Choroid plexus epithelial cell (primary cell): ENCODE results near the gene SLCO3A1.

ENCODE experiments used
- DNase-seq: peaks from one replicate; pipeline ENCODE4 v3.0.0-alpha.2; 2010; ENCODE audit warnings: low read depth
- H3K4me3 ChIP-seq: 2 replicates; pipeline ENCODE4 v1.5.1; 2011; ENCODE audit warnings: low read depth, mild to moderate bottlenecking, control low read depth, low read length, moderate library complexity
- TF ChIP-seq, protein P1 (sequence below): conservative IDR thresholded peaks from 2 replicates; pipeline ENCODE4 v1.5.1; 2011; ENCODE audit warnings: low read depth, mild to moderate bottlenecking, control low read depth, inconsistent platforms, low read length, moderate library complexity

The SLCO3A1 gene

DNA sequence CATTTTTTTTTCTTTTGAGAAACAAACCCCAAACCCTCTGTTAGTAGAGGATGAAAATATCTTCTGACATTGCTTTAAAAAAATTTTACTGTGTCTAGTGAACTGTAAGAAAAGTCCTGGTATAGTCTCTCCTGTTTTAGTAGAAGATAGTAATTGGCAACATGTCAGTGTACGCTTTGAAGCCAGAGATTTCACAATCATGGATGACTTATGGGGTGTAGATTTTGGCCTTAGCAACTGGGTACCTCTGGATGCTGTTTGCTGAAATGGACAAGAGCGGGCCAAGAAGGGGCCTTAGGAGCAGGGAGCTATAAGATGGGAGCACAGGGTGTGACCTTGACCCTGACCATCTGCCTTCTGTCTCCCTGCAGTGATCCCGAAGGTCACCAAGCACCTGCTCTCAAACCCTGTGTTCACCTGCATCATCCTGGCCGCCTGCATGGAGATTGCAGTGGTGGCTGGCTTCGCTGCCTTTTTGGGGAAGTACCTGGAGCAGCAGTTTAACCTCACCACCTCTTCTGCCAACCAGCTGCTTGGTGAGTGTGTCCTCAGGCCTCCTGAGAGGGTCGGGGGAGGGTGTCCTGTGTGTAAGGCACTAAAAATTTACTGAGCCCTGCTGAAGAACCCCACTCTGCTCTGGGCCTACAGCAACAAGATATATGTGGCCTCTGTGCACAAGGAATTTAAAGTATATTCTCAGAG, 266.7 kb downstream of the SLCO3A1 start:
- H3K4me3 ChIP-seq: no peak overlapping the region
- no peak for DNase-seq
- TF ChIP-seq, protein P1, sequence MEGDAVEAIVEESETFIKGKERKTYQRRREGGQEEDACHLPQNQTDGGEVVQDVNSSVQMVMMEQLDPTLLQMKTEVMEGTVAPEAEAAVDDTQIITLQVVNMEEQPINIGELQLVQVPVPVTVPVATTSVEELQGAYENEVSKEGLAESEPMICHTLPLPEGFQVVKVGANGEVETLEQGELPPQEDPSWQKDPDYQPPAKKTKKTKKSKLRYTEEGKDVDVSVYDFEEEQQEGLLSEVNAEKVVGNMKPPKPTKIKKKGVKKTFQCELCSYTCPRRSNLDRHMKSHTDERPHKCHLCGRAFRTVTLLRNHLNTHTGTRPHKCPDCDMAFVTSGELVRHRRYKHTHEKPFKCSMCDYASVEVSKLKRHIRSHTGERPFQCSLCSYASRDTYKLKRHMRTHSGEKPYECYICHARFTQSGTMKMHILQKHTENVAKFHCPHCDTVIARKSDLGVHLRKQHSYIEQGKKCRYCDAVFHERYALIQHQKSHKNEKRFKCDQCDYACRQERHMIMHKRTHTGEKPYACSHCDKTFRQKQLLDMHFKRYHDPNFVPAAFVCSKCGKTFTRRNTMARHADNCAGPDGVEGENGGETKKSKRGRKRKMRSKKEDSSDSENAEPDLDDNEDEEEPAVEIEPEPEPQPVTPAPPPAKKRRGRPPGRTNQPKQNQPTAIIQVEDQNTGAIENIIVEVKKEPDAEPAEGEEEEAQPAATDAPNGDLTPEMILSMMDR: no peak

DNA sequence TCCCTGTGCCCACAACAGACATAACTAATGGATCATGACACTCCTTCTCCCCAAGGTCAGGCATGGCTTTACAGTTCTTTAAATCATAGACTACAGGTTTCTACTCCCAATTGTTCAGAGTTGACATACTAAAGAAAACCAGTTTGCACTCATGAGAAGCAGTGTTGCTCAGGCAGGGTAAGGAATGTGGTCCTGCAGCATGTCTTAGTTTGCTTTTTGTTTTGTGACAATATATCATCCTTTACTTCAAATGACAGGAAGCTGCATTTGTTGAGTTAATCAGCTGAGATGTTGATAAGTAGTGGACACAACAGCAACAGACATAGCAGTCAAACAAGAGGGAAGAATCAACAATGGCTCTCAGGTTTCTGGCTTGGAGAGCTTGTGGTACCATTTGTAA, 267.5 kb downstream of the SLCO3A1 start:
- DNase-seq: no peak
- TF ChIP-seq, protein P1: no peak

DNA sequence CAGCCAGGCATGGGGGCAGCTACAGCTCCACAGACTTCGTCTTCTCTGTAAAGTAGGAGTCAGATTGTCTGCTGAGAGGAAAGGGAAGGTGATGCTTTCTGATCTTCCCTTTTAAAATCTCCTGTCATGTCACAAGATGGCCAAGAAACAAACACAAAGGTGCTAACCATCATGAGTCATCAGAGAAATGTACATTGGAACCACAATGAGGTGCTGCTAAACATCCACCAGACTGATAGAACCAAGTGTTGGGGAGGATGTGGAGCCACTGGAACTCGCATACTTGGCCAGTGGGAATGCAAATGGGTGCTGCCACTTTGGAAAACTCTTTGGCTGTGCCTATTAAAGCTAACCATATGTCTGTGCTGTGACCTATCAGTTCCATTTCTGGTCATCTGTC, 268.8 kb downstream of the SLCO3A1 start:
- TF ChIP-seq, protein P1: no peak
- DNase-seq: no peak
- no peak overlapping the region for H3K4me3 ChIP-seq

More for the DNA sequence above, 267.5 kb downstream of the SLCO3A1 start:
- no peak overlapping the region for H3K4me3 ChIP-seq

DNA sequence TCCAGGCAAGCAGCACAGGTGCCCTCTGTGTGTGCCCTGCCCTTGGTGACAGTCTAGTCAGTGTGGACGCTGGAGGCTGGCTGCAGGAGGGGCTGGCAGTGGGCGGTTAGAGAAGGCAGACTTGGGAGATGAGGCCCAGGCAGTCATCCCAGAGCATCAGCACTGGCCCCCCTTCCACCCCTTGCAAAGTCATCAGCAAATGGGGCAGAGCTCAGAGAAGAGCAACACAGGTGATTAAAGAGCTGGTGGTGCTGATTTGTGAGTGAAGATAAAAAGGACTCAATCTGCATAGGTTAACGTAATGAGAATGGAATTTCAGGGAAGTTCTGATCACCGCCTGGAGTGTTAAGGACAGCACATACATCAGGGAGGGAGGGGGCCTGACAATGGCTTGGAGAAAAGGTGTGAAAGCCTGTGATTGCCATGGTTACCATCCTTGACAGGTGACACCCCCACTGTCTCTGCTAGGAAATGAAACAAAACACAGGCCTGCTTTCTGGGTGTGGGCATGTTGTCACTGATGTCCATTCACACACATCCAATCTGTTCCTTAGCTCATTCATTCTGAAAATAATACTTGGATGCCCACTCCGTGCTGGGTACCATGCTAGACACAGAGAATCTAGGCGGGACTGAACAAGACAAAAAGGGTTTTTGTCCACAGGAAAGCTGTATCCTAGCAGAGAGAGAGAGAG, 270.6 kb downstream of the SLCO3A1 start:
- DNase-seq: no peak
- TF ChIP-seq, protein P1: no peak
- no peak overlapping the region for H3K4me3 ChIP-seq

DNA sequence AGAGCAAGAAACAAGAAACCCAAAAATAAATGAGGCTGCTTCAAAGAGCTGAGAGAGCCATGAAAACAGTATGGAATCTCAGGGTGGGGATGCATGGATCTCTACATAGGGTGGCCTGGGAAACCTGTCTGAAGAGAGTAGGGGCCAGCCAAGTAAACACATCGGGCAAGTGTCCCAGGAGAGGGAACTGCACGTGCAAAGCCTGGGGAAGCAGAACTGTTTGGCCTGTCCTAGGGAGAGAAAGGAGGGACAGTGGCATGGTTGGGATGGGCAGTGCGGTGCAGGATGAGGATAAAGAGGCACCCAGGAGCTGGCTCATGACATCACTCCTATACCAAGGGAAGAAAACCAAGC, 271.1 kb downstream of the SLCO3A1 start:
- TF ChIP-seq, protein P1: no peak
- no peak overlapping the region for H3K4me3 ChIP-seq
- DNase-seq: no peak

DNA sequence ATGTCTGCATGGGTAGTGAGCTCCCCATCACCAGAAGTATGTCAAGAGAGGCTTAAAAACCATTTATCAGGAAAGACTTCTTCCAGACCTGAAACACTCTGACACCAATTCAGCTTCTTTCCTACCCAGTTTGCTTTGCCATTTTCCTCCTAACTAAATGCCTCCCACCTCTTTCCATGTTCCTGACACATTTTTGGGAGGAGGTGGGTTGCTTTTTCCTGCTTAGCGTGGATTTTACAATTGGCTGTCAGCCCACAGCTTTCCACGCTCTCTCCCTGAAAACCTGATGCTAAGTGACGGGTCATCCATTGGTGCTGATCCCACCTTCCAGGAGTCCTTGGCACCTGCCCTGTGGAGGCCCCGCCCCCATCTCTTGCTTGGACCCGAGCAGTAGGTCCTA, 275.3 kb downstream of the SLCO3A1 start:
- TF ChIP-seq, protein P1: no peak
- H3K4me3 ChIP-seq: no peak overlapping the region
- no peak for DNase-seq

DNA sequence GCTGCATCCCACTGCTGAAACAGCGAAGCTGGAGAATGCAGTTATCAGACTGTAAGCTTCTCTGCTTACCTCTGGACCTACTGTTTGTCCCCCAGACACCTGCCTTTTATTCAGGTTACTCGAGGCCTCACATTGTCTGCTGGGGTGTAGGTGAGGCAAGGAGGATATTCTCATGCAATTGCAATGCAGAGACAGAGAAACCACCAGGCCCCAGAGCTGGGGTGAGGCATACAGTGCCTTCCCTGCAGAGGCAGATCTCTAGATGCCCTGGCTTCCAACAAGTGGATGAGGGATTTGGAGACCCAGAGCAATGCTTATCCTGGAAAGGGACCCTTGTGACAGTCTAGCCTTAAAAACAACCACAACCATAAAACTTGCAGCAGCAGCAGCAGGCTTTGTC, 276.7 kb downstream of the SLCO3A1 start:
- no peak overlapping the region for H3K4me3 ChIP-seq
- TF ChIP-seq, protein P1: no peak
- no peak for DNase-seq
